Raji (cell line): ENCODE measurements around the gene PCNP.
A peak's percentile ranks its signal among the peaks of the same experiment; 100 is the strongest.

Source experiments
- POLR2A ChIP-seq: IDR thresholded peaks from 2 replicates; pipeline ENCODE4 v1.6.1; 2011; ENCODE audit warnings: low read depth, low read length, control low read depth; ENCODE audit not compliant: insufficient read depth

PCNP gene

GRCh38 chr3:101573449-101574387 is at the start of gene PCNP:
Gene PCNP (plus strand): TSS chr3:101574180. CDS start chr3:101574216, 36 bp downstream.
- peak; percentile 86 for TF ChIP-seq POLR2A

GRCh38 chr3:101527441-101527840 is 46.5 kb upstream of the PCNP start:
- no peak for TF ChIP-seq POLR2A

- no peak for TF ChIP-seq POLR2A
Observed at GRCh38 chr3:101527906-101528305, 46.1 kb upstream of the PCNP start.

GRCh38 chr3:101529816-101530685 is 43.9 kb upstream of the PCNP start:
- TF ChIP-seq POLR2A, result no peak

- TF ChIP-seq POLR2A, result no peak
Observed at GRCh38 chr3:101530686-101531047, 43.3 kb upstream of the PCNP start.

GRCh38 chr3:101531473-101532086 is 42.4 kb upstream of the PCNP start:
- TF ChIP-seq POLR2A, result no peak

GRCh38 chr3:101532783-101533602 is 41.0 kb upstream of the PCNP start:
- TF ChIP-seq POLR2A, result no peak

- TF ChIP-seq POLR2A, result no peak
Observed at GRCh38 chr3:101533603-101533968, 40.4 kb upstream of the PCNP start.

GRCh38 chr3:101535221-101535620 is 38.8 kb upstream of the PCNP start:
- no peak for TF ChIP-seq POLR2A

GRCh38 chr3:101536266-101536665 is 37.7 kb upstream of the PCNP start:
- TF ChIP-seq POLR2A, result no peak

GRCh38 chr3:101542957-101543356 is 31.0 kb upstream of the PCNP start:
- no peak for TF ChIP-seq POLR2A

- no peak for TF ChIP-seq POLR2A
Observed at GRCh38 chr3:101544161-101544850, 29.7 kb upstream of the PCNP start.

GRCh38 chr3:101548527-101549105 is 25.4 kb upstream of the PCNP start:
- TF ChIP-seq POLR2A, result no peak

GRCh38 chr3:101549473-101549872 is 24.5 kb upstream of the PCNP start:
- no peak for TF ChIP-seq POLR2A

GRCh38 chr3:101556064-101556463 is 17.9 kb upstream of the PCNP start:
- TF ChIP-seq POLR2A, result no peak
